ENCODE data around the gene RHOBTB3.

RHOBTB3 gene

GRCh38 chr5:95713960-95714710 lies 17.0 kb upstream of the RHOBTB3 start:
- peak in 3 of 4 experiments; percentile 23 to 51 (median 35) for DNase-seq

GRCh38 chr5:95715799-95716461 lies 15.2 kb upstream of the RHOBTB3 start:
- peak in 1 of 4 experiments; percentile 14 for DNase-seq

GRCh38 chr5:95717439-95717838 lies 13.7 kb upstream of the RHOBTB3 start:
- no peak for DNase-seq

GRCh38 chr5:95718203-95718602 lies 12.9 kb upstream of the RHOBTB3 start:
- DNase-seq: peak; percentile 5 to 44 (median 20)

GRCh38 chr5:95718738-95719137 lies 12.4 kb upstream of the RHOBTB3 start:
- no peak for DNase-seq

- no peak for DNase-seq
Measured at GRCh38 chr5:95720094-95720786, 10.9 kb upstream of the RHOBTB3 start.

GRCh38 chr5:95721582-95722295 lies 9.4 kb upstream of the RHOBTB3 start:
- no peak for DNase-seq

- peak in 1 of 4 experiments; percentile 6 for DNase-seq
Measured at GRCh38 chr5:95723632-95724369, 7.3 kb upstream of the RHOBTB3 start.

- peak in 3 of 4 experiments; percentile 33 to 40 (median 35) for DNase-seq
Measured at GRCh38 chr5:95725071-95725820, 5.9 kb upstream of the RHOBTB3 start.

GRCh38 chr5:95725937-95726810 lies 5.0 kb upstream of the RHOBTB3 start:
- peak in 1 of 4 experiments; percentile 25 for DNase-seq

- DNase-seq: peak in 3 of 4 experiments; percentile 19 to 33 (median 25)
Measured at GRCh38 chr5:95726811-95727763, 4.0 kb upstream of the RHOBTB3 start.

- DNase-seq: no peak
Measured at GRCh38 chr5:95727764-95728191, 3.4 kb upstream of the RHOBTB3 start.

- DNase-seq: no peak
Measured at GRCh38 chr5:95728494-95729114, 2.5 kb upstream of the RHOBTB3 start.

- no peak for DNase-seq
Measured at GRCh38 chr5:95729115-95730010, 1.8 kb upstream of the RHOBTB3 start.

- DNase-seq: no peak
Measured at GRCh38 chr5:95730011-95730700, 980 bp upstream of the RHOBTB3 start.
